Retinal pigment epithelial cell (primary cell): Measurements from ENCODE around the gene COX7B2.

Source experiments
- DNase-seq: peaks from one replicate; pipeline ENCODE4 v3.0.0-alpha.2; 2010; ENCODE audit warnings: low read depth
- H3K4me3 ChIP-seq: 2 replicates; pipeline ENCODE4 v1.5.1; 2011; ENCODE audit warnings: mild to moderate bottlenecking, low read length, control low read depth, moderate library complexity
- TF ChIP-seq, protein P1 (sequence below): conservative IDR thresholded peaks from 2 replicates; pipeline ENCODE4 v1.5.1; 2011; ENCODE audit warnings: low read depth, low read length, control low read depth, inconsistent platforms

COX7B2 gene

DNA sequence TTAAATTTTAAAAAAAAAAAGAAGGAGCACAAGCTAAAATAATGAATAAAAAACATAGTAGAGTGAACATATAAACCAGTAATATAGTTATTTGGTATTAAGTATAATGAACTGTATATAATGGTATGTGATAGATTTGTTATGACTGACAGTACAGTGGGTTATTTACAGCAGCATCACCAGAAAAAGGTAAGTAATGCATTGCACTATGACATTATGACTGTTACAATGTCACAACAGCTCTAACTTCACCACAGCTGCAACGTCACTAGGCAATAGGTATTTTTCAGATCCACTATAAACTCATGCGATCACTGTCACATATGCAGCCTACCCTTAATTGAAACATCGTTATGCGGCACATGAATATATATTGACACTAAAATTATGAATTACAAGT lies 72.5 kb downstream of the COX7B2 start:
- no peak overlapping the region for H3K4me3 ChIP-seq
- TF ChIP-seq, protein P1, sequence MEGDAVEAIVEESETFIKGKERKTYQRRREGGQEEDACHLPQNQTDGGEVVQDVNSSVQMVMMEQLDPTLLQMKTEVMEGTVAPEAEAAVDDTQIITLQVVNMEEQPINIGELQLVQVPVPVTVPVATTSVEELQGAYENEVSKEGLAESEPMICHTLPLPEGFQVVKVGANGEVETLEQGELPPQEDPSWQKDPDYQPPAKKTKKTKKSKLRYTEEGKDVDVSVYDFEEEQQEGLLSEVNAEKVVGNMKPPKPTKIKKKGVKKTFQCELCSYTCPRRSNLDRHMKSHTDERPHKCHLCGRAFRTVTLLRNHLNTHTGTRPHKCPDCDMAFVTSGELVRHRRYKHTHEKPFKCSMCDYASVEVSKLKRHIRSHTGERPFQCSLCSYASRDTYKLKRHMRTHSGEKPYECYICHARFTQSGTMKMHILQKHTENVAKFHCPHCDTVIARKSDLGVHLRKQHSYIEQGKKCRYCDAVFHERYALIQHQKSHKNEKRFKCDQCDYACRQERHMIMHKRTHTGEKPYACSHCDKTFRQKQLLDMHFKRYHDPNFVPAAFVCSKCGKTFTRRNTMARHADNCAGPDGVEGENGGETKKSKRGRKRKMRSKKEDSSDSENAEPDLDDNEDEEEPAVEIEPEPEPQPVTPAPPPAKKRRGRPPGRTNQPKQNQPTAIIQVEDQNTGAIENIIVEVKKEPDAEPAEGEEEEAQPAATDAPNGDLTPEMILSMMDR = no peak
- DNase-seq = no peak

DNA sequence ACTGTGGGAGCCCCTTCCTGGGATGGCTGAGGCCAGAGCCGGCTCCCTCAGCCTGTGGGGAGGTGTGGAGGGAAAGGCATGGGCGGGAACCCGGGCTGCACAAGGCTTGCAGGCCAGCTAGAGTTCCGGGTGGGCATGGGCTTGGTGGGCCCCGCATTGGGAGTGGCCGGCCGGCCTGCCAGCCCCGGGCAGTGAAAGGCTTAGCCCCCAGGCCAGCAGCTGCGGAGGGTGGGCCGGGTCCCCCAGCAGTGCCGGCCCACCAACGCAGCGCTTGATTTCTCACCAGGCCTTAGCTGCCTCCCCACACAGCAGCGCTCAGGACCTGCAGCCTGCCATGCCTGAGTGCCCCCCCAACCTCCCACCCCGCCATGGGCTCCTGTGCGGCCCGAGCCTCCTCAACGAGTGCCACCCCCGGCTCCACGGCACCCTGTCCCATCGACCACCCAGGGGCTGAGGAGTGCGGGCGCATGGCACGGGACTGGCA lies 78.0 kb downstream of the COX7B2 start:
- TF ChIP-seq, protein P1 = no peak
- no peak for DNase-seq
- no peak overlapping the region for H3K4me3 ChIP-seq

DNA sequence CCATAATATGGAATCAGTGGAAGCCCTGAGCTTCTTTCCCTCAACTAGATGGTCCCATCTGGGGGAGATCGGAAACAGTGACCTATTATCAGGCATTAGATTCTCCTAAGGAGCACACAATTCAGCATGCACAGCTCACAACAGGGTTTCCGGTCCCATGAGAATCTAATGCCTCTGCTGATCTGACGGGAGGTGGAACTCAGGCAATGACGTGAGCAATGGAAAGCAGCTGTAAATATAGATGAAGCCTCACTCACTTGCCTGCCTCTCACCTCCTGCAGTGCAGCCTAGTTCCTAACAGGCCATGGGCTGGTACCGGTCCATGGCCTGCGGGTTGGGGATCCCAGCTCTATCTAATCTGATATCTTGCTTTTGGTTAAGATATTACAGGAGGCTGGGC lies 88.9 kb downstream of the COX7B2 start:
- H3K4me3 ChIP-seq = no peak overlapping the region
- DNase-seq = no peak
- TF ChIP-seq, protein P1 = no peak

DNA sequence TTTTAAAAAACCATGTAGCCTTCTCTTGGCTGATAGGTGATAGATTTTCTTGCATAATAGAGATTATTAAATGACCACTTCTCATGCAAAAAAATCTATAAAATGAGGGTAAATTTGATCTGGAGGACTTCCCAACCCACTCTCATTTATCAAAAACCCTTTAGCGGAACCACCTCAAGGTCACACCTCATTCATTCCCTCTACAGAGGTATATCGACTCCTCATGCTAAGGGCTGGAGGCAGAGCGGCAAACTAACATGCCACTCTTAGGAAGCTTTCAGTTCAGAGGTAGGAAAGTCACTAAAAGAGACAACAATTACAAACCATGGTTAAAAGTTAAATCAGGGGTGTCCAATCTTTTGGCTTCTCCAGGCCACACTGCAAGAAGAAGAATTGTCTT lies 90.0 kb downstream of the COX7B2 start:
- DNase-seq = no peak
- no peak overlapping the region for H3K4me3 ChIP-seq
- TF ChIP-seq, protein P1 = no peak

DNA sequence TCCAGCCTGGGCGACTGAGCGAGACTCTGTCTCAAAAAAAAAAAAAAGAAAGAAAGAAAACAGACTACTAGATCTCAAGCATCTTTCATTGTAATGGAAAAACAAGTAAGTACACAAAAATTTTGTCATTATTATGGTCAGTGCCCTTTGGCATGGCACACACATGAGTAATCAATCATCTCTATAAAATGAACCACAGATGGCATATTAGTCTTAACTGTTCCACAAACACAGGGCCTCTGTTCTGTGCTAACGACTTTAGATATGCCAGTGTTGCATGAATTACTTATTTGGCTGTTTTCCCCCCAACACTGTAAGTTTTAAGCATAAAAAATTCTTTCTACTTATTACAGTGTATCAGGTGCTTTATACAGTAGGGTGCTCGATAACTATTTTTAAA lies 90.4 kb downstream of the COX7B2 start:
- TF ChIP-seq, protein P1 = no peak
- no peak for DNase-seq
- H3K4me3 ChIP-seq = no peak overlapping the region

DNA sequence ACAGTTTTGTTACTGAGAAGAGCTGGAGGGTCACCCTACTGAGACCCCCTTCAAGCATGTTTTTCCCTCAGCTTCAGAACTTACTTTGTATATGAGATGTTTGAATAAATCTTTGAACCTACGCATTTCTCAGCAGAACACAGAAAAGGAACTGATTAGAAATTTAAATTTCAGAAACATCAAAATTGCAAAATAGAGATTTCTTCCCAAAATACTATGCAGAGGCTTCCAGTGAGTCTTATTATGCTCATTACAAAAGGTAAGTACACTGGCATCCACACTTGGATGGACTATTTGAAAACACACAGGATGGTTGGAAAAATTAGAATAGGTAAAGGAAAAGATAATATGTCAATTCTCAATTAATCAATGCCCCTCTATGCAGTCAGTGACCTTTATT lies 91.2 kb downstream of the COX7B2 start:
- H3K4me3 ChIP-seq = no peak overlapping the region
- TF ChIP-seq, protein P1 = no peak
- DNase-seq = no peak

DNA sequence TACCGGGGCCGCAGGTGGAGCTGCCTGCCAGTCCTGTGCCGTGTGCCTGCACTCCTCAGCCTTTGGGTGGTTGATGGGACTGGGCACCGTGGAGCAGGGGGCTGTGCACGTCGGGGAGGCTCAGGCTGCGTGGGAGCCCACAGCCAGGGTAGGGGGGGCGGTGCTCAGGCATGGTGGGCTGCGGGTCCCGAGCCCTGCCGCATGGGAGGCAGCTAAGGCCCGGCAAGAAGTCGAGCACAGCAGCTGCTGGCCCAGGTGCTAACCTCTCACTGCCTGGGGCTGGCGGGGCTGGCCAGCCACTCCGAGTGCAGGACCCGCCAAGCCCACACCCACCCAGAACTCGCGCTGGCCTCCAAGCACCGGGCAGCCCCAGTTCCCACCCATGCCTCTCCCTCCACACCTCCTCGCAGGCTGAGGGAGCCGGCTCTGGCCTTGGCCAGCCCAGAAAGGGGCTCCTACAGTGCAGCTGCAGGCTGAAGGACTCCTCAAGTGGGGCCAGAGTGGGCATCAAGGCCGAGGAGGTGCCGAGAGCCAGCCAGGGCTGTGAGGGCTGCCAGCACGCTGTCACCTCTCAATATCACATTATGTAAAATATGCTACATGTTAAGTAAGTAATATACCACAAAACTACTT lies 104.1 kb downstream of the COX7B2 start:
- TF ChIP-seq, protein P1 = no peak
- DNase-seq = no peak
- H3K4me3 ChIP-seq = no peak overlapping the region
